Uterus (tissue), 4 donors: Measurements from ENCODE around the gene THSD4. TPM values are rescaled to one million over a fixed set of nuclear protein-coding genes. Genes with fewer than 3 reads are reported as not detected.

Source experiments
- DNase-seq, 2 donors: peaks; one replicate each; pipeline ENCODE4 v3.0.0-alpha.2; 2019 to 2020
- H3K27ac ChIP-seq, 2 donors: fragments of 200-600 bp; sonication (generic); 1 replicate in 1 of 2; 2 replicates in 1 of 2; pipeline ENCODE4 v1.5.1; 2016 to 2018
- H3K27me3 ChIP-seq, 2 donors: fragments of 200-600 bp; sonication (generic); one replicate each; pipeline ENCODE4 v1.5.1; 2018 to 2019; ENCODE audit warnings: control low read depth in 1 of 2
- H3K36me3 ChIP-seq, 2 donors: fragments of 200-600 bp; sonication (generic); one replicate each; pipeline ENCODE4 v1.5.1; 2019; ENCODE audit warnings: control low read depth in 1 of 2
- H3K4me1 ChIP-seq, 2 donors: fragments of 200-600 bp; sonication (generic); one replicate each; pipeline ENCODE4 v1.5.1; 2018 to 2019; ENCODE audit warnings: control low read depth in 1 of 2
- H3K4me3 ChIP-seq, 2 donors: fragments of 200-600 bp; sonication (generic); 1 replicate in 1 of 2; 2 replicates in 1 of 2; pipeline ENCODE4 v1.5.1; 2018 to 2019; ENCODE audit warnings: mild to moderate bottlenecking in 1 of 2
- H3K9me3 ChIP-seq, 2 donors: fragments of 200-600 bp; sonication (generic); one replicate each; pipeline ENCODE4 v1.5.1; 2019; ENCODE audit warnings: control low read depth in 1 of 2
- CTCF ChIP-seq, 4 experiments: fragments of 200-600 bp in 2 of 4; fragments of 450-650 bp in 2 of 4; sonication (generic) in 2 of 4; IDR thresholded peaks; one replicate each; pipeline ENCODE4 v1.5.1; 2016 to 2019; ENCODE audit warnings: antibody characterized with exemption in 4 of 4, mild to moderate bottlenecking in 2 of 4, moderate library complexity in 1 of 4
- POLR2A ChIP-seq, 2 donors: fragments of 450-650 bp; IDR thresholded peaks; one replicate each; pipeline ENCODE4 v1.6.1; 2016; ENCODE audit warnings: antibody characterized with exemption in 2 of 2, mild to moderate bottlenecking in 1 of 2, moderate library complexity in 1 of 2
- intact Hi-C: fragments of 100-400 bp; cut with DNase I; formaldehyde crosslinking; loops from one replicate; pipeline ENCODE4 v1.15.1; 2023; ENCODE audit warnings: low total_unique reads
- total RNA-seq, 4 donors: library from RNA; depleted of rRNA in 3 of 4; stranded (reverse); fragments of >200 nt in 3 of 4; gene quantifications; one replicate each; pipeline versions ENCODE4 v1.1.0 to v1.2.4, GENCODE V29; 2014 to 2023
- donor health status: DM: yes; HTN: yes; CAD: no.

The THSD4 gene
- total RNA-seq, 4 donors from 2014 or later: 7.1 to 144 (median 35.4) TPM

- no peak for DNase-seq
- no peaks in the 10 kb centered on the region for H3K36me3 ChIP-seq
- H3K27me3 ChIP-seq: no peaks in the 10 kb centered on the region
- no peaks in the 10 kb centered on the region for H3K4me1 ChIP-seq
- H3K27ac ChIP-seq: no peak overlapping the region
- intact Hi-C loops: no loop called here
- TF ChIP-seq POLR2A (IDR thresholded peaks at IDR 0.05) (no peak), CTCF (IDR thresholded peaks at IDR 0.05) (no peak)
- no peaks in the 10 kb centered on the region for H3K9me3 ChIP-seq
- H3K4me3 ChIP-seq: no peak overlapping the region
Measured at GRCh38 chr15:71187078-71187477, 71.8 kb downstream of the THSD4 start.

- no peak overlapping the region for H3K4me3 ChIP-seq
- H3K36me3 ChIP-seq: no peaks in the 10 kb centered on the region
- no peaks in the 10 kb centered on the region for H3K27me3 ChIP-seq
- intact Hi-C loops: no loop called here
- H3K27ac ChIP-seq: no peak overlapping the region
- H3K9me3 ChIP-seq: no peaks in the 10 kb centered on the region
- no peaks in the 10 kb centered on the region for H3K4me1 ChIP-seq
- TF ChIP-seq CTCF (IDR thresholded peaks at IDR 0.05): no peak
- TF ChIP-seq POLR2A (IDR thresholded peaks at IDR 0.05): no peak
- DNase-seq: no peak
Measured at GRCh38 chr15:71187526-71187925, 72.3 kb downstream of the THSD4 start.

GRCh38 chr15:71189718-71190117 lies 74.4 kb downstream of the THSD4 start:
- intact Hi-C loops: no loop called here
- Histone ChIP-seq H3K27ac (no peak overlapping the region), H3K4me3 (no peak overlapping the region), H3K9me3 (no peaks in the 10 kb centered on the region), H3K36me3 (no peaks in the 10 kb centered on the region), H3K4me1 (no peaks in the 10 kb centered on the region), H3K27me3 (no peaks in the 10 kb centered on the region)
- DNase-seq: no peak
- TF ChIP-seq POLR2A (IDR thresholded peaks at IDR 0.05) (no peak), CTCF (IDR thresholded peaks at IDR 0.05) (no peak)

- no peak for TF ChIP-seq POLR2A (IDR thresholded peaks at IDR 0.05)
- TF ChIP-seq CTCF (IDR thresholded peaks at IDR 0.05): no peak
- H3K4me3 ChIP-seq: no peak overlapping the region
- no peaks in the 10 kb centered on the region for H3K36me3 ChIP-seq
- H3K27me3 ChIP-seq: no peaks in the 10 kb centered on the region
- DNase-seq: no peak
- intact Hi-C loops: no loop called here
- no peaks in the 10 kb centered on the region for H3K4me1 ChIP-seq
- H3K27ac ChIP-seq: no peak overlapping the region
- no peaks in the 10 kb centered on the region for H3K9me3 ChIP-seq
Measured at GRCh38 chr15:71191296-71191695, 76.0 kb downstream of the THSD4 start.

- TF ChIP-seq CTCF (IDR thresholded peaks at IDR 0.05) (no peak), POLR2A (IDR thresholded peaks at IDR 0.05) (no peak)
Measured at GRCh38 chr15:71192816-71193215, 77.5 kb downstream of the THSD4 start.

More at GRCh38 chr15:71192816-71193215, 77.5 kb downstream of the THSD4 start:
- Histone ChIP-seq H3K36me3 (no peaks in the 10 kb centered on the region), H3K27me3 (no peaks in the 10 kb centered on the region), H3K9me3 (no peaks in the 10 kb centered on the region), H3K4me3 (no peak overlapping the region), H3K4me1 (no peaks in the 10 kb centered on the region), H3K27ac (no peak overlapping the region)
- peak in 1 of 2 donors; percentile 4 for DNase-seq
- intact Hi-C loops: no loop called here
